ENCODE measurements around the gene PANK1.

Gene PANK1

GRCh38 chr10:89669985-89670384 lies 24.9 kb upstream of the PANK1 start:
- Histone ChIP-seq H3K9me3 (ENCODE audit: low read length) (no peaks in the 10 kb centered on the region), H2AFZ (ENCODE audit: low read length) (no peak overlapping the region), H3K27me3 (ENCODE audit: insufficient read depth, low read length) (no peaks in the 10 kb centered on the region), H4K20me1 (ENCODE audit: insufficient read depth, low read length) (no peaks in the 10 kb centered on the region), H3K36me3 (ENCODE audit: insufficient read depth, low read length) (no peaks in the 10 kb centered on the region), H3K9ac (ENCODE audit: low read length) (no peak overlapping the region), H3K4me2 (ENCODE audit: low read length) (no peak overlapping the region), H3F3A (ENCODE audit: insufficient read depth, low read length) (no peaks in the 10 kb centered on the region), H3K27ac (ENCODE audit: low read depth, low read length, poor library complexity, severe bottlenecking) (no peak overlapping the region), H3K4me1 (ENCODE audit: insufficient read depth, low read length, severe bottlenecking) (no peaks in the 10 kb centered on the region), H3K9me2 (ENCODE audit: low read depth, low read length) (no peaks in the 10 kb centered on the region), H3K4me3 (ENCODE audit: low read depth, low read length, poor library complexity, severe bottlenecking) (no peak overlapping the region), H3K79me2 (ENCODE audit: insufficient read depth, low read length) (no peaks in the 10 kb centered on the region)
- no peak for TF ChIP-seq CTCF (IDR thresholded peaks at IDR 0.05; ENCODE audit: low read length)
- no peak for TF ChIP-seq EZH2 (IDR thresholded peaks at IDR 0.05; ENCODE audit: borderline replicate concordance, low read length)

GRCh38 chr10:89668386-89669071 lies 23.5 kb upstream of the PANK1 start:
- Histone ChIP-seq H3K36me3 (ENCODE audit: insufficient read depth, low read length) (no peaks in the 10 kb centered on the region), H3K9me2 (ENCODE audit: low read depth, low read length) (no peaks in the 10 kb centered on the region), H3K4me1 (ENCODE audit: insufficient read depth, low read length, severe bottlenecking) (no peaks in the 10 kb centered on the region), H4K20me1 (ENCODE audit: insufficient read depth, low read length) (no peaks in the 10 kb centered on the region), H2AFZ (ENCODE audit: low read length) (no peak overlapping the region), H3K9me3 (ENCODE audit: low read length) (no peaks in the 10 kb centered on the region), H3K27ac (ENCODE audit: low read depth, low read length, poor library complexity, severe bottlenecking) (no peak overlapping the region), H3K4me2 (ENCODE audit: low read length) (no peak overlapping the region), H3K9ac (ENCODE audit: low read length) (no peak overlapping the region), H3K27me3 (ENCODE audit: insufficient read depth, low read length) (no peaks in the 10 kb centered on the region), H3F3A (ENCODE audit: insufficient read depth, low read length) (no peaks in the 10 kb centered on the region), H3K4me3 (ENCODE audit: low read depth, low read length, poor library complexity, severe bottlenecking) (no peak overlapping the region), H3K79me2 (ENCODE audit: insufficient read depth, low read length) (no peaks in the 10 kb centered on the region)
- TF ChIP-seq CTCF (IDR thresholded peaks at IDR 0.05; ENCODE audit: low read length) (no peak), EZH2 (IDR thresholded peaks at IDR 0.05; ENCODE audit: borderline replicate concordance, low read length) (no peak)

- TF ChIP-seq CTCF (IDR thresholded peaks at IDR 0.05; ENCODE audit: low read length), result no peak
- TF ChIP-seq EZH2 (IDR thresholded peaks at IDR 0.05; ENCODE audit: borderline replicate concordance, low read length), result no peak
- H3K36me3 ChIP-seq (ENCODE audit: insufficient read depth, low read length), result no peaks in the 10 kb centered on the region
- H3K27ac ChIP-seq (ENCODE audit: low read depth, low read length, poor library complexity, severe bottlenecking), result no peak overlapping the region
- no peaks in the 10 kb centered on the region for H3K9me2 ChIP-seq (ENCODE audit: low read depth, low read length)
- no peak overlapping the region for H2AFZ ChIP-seq (ENCODE audit: low read length)
- H3K27me3 ChIP-seq (ENCODE audit: insufficient read depth, low read length), result no peaks in the 10 kb centered on the region
- no peak overlapping the region for H3K4me2 ChIP-seq (ENCODE audit: low read length)
- H3K9me3 ChIP-seq (ENCODE audit: low read length), result no peaks in the 10 kb centered on the region
- H3F3A ChIP-seq (ENCODE audit: insufficient read depth, low read length), result no peaks in the 10 kb centered on the region
- no peak overlapping the region for H3K9ac ChIP-seq (ENCODE audit: low read length)
- no peaks in the 10 kb centered on the region for H3K4me1 ChIP-seq (ENCODE audit: insufficient read depth, low read length, severe bottlenecking)
- no peaks in the 10 kb centered on the region for H3K79me2 ChIP-seq (ENCODE audit: insufficient read depth, low read length)
- H4K20me1 ChIP-seq (ENCODE audit: insufficient read depth, low read length), result no peaks in the 10 kb centered on the region
- H3K4me3 ChIP-seq (ENCODE audit: low read depth, low read length, poor library complexity, severe bottlenecking), result no peak overlapping the region
Observed at GRCh38 chr10:89666138-89666537, 21.1 kb upstream of the PANK1 start.

Measured in OCI-LY1 (cell line).